Motor neuron (in vitro differentiated cells): ENCODE results near the gene LRPAP1. TPM values are rescaled to one million over a fixed set of nuclear protein-coding genes. Genes with fewer than 3 reads are reported as not detected.
"Not testable (repeated sequence)": the region's sequence is repeated elsewhere in the genome, so short reads cannot be mapped to it uniquely, and the experiment has no call there.

Experiments used
- ATAC-seq, 8 experiments: fragments of 200-7000 bp; cut with Tn5 transposase; replicated peaks in 6 of 8; 2 replicates each; pipeline ENCODE4 v1.8.0; 2021; ENCODE audit warnings: mild to moderate bottlenecking in 8 of 8, moderate library complexity in 8 of 8
- H3K27ac ChIP-seq, 2 donors: fragments of 250-450 bp; sonication (Bioruptor Pico); 2 replicates each; pipeline ENCODE4 v1.9.0; 2021; ENCODE audit warnings: antibody characterized with exemption in 2 of 2, mild to moderate bottlenecking in 2 of 2, moderate library complexity in 1 of 2
- H3K4me1 ChIP-seq, 2 donors: fragments of 250-450 bp; sonication (Bioruptor Pico); replicated peaks in 1 of 2; 2 replicates each; pipeline ENCODE4 v1.6.1; 2021; ENCODE audit warnings: antibody characterized with exemption in 2 of 2, mild to moderate bottlenecking in 2 of 2, moderate library complexity in 1 of 2
- H3K4me3 ChIP-seq, 5 donors: fragments of 250-450 bp; sonication (Bioruptor Pico); 2 replicates each; pipeline ENCODE4 v1.9.0; 2021; ENCODE audit warnings: antibody characterized with exemption in 5 of 5, mild to moderate bottlenecking in 5 of 5, moderate library complexity in 4 of 5
- WGBS, 10 experiments: fragments of 450-650 bp; shearing (Covaris generic); methylation state at CpG; one replicate each; pipeline ENCODE4 v1.0.0; 2022; 5-methylcytosine and 5-hydroxymethylcytosine counted together
- in situ Hi-C, 9 experiments: fragments of 400-800 bp; cut with MboI; loops; one replicate each; pipeline ENCODE4 v1.15.0; 2021; ENCODE audit warnings: low sequenced_read_pairs in 9 of 9, low pct_unique_long_range_greater_than_20kb in 2 of 9; ENCODE audit not compliant: unreplicated experiment in 9 of 9
- total RNA-seq, 8 experiments: library from RNA; unstranded; fragments of 300-600 nt; gene quantifications; 2 replicates each; pipeline versions ENCODE4 v1.2.3 to v1.2.4, GENCODE V29; 2022

Gene LRPAP1
- total RNA-seq, 8 experiments from 2014 or later = 49.8 to 389 (median 96.9) TPM

DNA sequence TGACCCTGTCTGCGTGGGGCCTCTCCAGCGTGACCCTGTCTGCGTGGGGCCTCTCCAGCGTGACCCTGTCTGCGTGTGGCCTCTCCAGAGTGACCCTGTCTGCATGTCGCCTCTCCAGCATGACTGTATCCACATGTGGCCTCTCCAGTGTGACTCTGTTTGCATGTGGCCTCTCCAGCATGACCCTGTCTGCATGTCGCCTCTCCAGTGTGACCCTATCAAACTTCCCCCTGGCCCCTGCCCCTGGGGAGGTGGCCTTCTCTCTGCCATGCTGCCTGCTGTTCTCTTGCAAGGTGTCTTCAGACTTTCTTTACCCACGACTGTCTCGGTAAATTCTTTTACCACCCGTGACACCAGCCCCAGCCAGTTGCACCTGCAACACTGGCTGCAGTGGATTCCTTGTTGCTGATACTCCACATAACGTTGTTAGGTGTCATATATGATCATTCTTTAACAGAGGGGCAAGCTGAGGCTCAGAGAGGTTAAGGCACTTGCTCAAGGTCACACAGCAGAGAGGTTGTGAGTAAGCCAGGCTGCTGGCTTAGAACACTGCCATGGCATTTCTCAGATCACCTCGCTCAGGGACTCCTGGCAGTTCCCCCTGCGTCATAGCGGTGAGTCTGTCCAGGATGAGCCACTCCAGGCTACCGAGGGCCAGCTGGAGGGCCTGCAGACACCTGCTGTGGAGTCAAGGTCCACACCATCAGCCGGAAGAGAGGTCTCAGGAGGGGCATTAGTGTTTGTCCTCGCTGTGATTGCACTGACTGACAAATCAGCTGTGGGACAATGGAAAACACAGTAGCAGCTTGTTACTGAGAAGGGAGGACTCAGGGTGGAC is 25.7 kb upstream of the LRPAP1 start:
- in situ Hi-C loops, H3K4me1 ChIP-seq, H3K27ac ChIP-seq, ATAC-seq, H3K4me3 ChIP-seq: not testable (repeated sequence)
- 40% methylated on average over 1 of the region's 17 CpGs; no CpG with 5 or more reads in 9 of the 10 experiments for WGBS, 10 experiments

DNA sequence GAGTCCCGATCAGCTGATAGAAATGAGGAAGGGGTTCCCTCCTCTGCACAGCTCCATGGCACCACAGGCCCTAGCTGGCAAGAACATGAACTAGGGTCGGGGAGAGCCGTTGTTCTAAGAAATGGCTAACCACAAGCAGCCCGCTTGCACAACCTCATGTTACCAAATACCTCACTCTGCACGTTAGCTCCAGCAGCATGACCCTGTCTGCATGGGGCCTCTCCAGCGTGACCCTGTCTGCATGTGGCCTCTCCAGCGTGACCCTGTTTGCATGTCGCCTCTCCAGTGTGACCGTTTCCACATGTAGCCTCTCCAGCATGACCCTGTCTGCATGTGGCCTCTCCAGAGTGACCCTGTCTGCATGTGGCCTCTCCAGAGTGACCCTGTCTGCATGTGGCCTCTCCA is 24.9 kb upstream of the LRPAP1 start:
- ATAC-seq, in situ Hi-C loops, H3K4me1 ChIP-seq, H3K27ac ChIP-seq, H3K4me3 ChIP-seq: not testable (repeated sequence)
- 24 to 100% (median 80%) methylated on average over 1 to 2 of the region's 9 CpGs; no CpG with 5 or more reads in 7 of the 10 experiments for WGBS, 10 experiments

DNA sequence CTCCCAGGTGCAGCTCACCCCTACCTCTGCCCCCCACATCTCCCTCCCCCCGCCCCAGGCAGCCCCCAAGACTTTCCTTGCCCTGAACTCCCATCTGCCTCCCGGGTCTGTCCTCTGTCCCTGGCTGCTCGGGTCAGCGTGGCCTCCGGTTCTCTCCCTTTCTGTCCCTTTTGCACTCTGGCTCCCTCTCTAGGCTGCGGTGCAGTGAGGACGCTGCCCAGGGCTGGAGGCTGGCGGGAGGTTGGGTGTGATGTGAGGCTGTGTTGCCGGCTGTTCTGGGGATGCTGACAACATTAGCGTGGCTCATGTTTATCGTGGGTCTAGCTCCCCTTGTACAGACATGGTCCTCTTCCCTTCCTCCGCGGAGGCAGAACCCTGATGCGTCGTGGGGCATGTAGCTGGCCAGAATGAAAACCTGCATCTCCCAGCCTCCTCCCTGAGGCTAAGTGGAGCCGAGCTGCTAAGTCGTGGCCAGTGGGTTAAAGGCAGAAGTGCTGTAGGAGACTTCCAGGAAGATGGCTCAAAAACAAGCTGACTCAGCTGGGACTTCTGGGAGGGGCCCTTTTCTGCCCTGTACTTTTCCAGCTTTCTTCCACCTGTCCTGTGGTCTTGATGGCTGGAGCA is 24.1 kb upstream of the LRPAP1 start:
- in situ Hi-C loops, H3K4me3 ChIP-seq, H3K4me1 ChIP-seq, H3K27ac ChIP-seq: not testable (repeated sequence)
- ATAC-seq = peak in 1 of 8 experiments; percentile 31
- 40 to 100% (median 70%) methylated on average over 1 to 2 of the region's 17 CpGs; no CpG with 5 or more reads in 6 of the 10 experiments for WGBS, 10 experiments

DNA sequence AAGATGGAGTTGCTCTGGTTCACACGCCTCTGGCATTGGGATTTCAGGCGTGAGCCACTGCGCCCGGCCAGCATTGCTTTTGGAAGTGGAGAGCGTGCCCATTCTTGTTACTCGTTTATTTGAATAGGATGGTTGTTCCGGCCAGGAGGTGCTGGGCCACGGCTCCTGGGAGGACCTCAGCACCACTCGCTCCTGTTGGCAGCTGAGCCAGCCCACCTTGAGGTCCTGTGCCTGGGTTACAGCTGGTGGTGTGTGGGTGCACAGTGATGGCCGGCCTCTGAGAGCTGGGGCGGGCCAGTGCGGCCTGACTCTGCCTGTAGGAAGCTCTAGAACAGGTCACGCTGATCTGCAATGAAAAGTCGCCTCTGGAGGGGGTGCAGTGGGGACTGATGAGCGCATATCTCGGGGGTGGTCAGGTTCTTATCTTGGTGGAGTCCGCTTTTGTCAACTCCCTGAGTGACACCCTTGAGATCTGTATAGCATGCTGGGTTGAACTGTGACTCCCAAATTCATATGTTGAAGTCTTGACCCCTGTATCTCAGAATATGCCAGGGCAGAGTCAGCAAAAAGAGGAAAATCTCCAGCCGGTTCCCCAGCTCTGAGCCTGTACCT is 23.3 kb upstream of the LRPAP1 start:
- in situ Hi-C loops, H3K4me3 ChIP-seq, H3K27ac ChIP-seq, ATAC-seq, H3K4me1 ChIP-seq: not testable (repeated sequence)
- WGBS, 10 experiments = 100% methylated on average over 2 of the region's 18 CpGs; no CpG with 5 or more reads in 9 of the 10 experiments

DNA sequence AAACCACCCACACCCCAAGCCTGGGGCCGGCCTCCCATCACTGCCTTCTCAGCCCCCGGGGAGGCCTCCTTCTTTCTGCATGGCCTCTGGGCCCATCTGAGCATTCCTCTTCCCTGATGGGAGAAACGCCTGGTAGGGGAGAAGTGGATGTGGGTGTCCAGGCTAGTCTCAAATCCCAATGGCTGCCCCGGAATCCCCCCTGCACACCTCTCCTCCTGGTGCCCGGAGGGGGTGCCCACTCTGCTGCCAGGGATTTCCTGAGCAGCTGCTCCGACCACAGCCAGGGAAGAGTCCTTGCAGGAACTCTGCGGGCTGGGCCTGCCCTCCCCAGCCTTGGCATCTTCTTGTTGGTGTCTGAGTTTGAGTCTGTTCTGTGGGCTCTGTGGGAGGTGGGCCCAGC is 19.1 kb upstream of the LRPAP1 start:
- ATAC-seq, H3K27ac ChIP-seq, H3K4me3 ChIP-seq, H3K4me1 ChIP-seq, in situ Hi-C loops: not testable (repeated sequence)
- no CpG with 5 or more reads among the region's 7 CpGs for WGBS, 10 experiments

DNA sequence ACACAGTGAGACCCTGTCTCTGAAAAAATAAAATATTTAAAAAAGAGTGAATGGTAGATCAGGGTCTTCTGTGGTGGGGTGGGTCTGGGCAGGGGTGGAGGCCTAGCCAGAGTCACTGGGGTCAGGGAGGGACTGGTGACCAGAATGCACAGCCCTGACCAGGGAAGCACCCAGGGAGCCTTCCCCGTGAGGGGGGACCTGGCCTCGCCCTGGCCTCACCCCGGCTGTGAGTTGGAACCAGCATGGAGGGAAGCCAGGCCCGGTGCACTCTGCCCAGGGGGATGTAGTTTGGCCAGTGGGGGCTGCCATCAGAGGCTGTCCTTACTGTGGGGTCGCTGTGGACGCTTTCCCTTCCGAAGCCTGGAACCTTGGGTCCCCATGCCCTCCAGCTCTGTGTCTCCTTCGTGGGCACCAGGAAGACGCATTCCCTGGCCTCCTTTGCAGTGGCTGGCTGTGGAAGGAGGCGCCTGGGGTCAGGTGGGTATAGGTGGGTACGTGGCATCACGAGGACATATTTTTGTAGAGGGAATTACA is 18.6 kb upstream of the LRPAP1 start:
- H3K4me3 ChIP-seq, H3K27ac ChIP-seq, H3K4me1 ChIP-seq, in situ Hi-C loops, ATAC-seq: not testable (repeated sequence)
- 79 to 100% (median 100%) methylated on average over 1 to 4 of the region's 12 CpGs; no CpG with 5 or more reads in 7 of the 10 experiments for WGBS, 10 experiments

DNA sequence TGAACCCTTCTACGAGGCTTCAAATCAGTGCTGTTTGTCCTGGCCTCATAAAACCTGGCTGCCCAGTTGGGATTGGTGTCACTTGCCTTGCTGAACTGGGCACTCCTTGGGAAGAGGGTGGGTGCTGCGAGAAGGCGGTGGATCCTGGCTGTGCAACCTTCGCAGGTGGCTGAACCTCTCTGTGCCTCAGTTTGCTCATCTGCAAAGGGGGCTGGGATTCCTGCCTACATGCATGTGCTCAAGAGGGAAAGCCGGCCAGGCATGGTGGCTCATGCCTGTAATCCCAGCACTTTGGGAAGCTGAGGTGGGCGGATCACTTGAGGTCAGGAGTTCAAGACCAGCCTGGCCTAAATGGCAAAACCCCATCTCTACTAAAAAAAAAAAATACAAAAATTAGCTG is 17.8 kb upstream of the LRPAP1 start:
- WGBS, 10 experiments = no CpG with 5 or more reads among the region's 6 CpGs
- ATAC-seq, in situ Hi-C loops: not testable (repeated sequence)

DNA sequence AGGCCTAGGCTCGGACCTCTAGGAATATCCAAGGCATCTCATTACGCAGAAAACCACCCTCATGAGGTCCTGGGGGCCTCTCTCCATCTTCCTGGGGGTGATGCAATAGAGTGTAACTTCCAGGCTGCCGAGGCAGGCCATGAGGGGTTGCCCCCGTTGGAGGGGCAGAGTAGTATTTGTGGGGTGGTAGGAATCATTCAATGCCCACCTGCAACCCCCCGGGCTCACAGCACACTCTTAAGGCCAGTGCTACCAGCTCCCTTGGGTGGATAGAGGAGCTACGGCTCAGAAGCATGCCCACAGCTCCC is 17.4 kb upstream of the LRPAP1 start:
- ATAC-seq, H3K4me1 ChIP-seq, H3K4me3 ChIP-seq, H3K27ac ChIP-seq, in situ Hi-C loops: not testable (repeated sequence)
- no CpG with 5 or more reads among the region's 6 CpGs for whole genome bisulfite sequencing, 10 experiments

More for the DNA sequence above, 17.8 kb upstream of the LRPAP1 start:
- not testable (repeated sequence) for H3K27ac ChIP-seq, H3K4me1 ChIP-seq, H3K4me3 ChIP-seq

DNA sequence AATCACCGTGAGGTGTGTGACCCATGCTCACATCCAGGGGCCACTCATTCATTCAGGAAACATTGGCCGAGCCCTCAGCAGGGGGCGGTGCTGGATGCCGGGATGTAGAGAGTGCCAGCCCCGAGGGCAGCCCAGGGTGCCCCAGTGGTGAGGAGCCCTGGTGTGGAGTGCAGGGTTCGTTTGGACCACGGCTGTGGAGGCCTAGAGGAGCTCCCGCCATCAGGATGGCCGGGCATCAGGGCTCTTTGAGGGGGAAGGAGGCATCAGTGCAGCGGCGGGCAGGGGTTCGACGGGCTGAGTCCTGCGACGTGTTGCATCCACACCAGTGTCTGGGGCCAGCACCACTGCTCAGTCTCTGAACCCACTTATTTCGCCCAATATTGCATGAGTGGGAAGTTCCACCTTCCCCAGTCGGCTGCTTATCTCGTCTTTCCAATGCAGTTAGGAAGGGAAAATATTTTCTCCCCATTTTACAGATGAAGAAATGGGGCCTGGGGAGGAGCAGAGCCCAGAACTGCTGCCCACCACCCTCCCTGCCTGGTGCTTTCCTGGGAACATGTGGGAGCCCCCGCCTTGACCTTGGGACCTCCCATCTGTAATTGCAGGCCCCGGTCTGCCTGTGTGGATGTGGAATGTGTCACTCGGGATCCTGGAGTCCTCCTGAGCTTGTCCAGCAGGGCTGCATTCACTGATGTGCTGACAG is 16.9 kb upstream of the LRPAP1 start:
- H3K4me1 ChIP-seq, in situ Hi-C loops, H3K4me3 ChIP-seq, H3K27ac ChIP-seq, ATAC-seq: not testable (repeated sequence)
- 100% methylated on average over 1 of the region's 21 CpGs; no CpG with 5 or more reads in 9 of the 10 experiments for WGBS, 10 experiments

DNA sequence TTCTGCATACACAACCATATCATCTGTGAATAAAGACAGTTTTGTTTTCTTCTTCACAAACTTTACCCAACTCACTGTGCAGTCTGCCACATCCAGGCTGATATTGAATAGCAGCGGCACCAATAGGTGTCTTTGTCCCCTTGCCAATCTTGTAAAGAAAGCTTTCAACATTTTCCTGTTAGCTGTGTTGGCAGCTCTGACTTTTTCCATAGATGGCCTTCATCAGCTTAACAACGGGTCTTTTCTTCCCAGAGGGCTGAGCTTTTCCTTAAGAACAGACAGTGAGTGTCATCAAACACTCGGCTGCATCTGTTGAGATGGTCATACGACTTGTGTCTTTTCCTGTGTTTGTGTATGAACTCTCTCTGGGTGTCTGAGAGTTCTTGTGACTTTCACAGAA is 14.5 kb upstream of the LRPAP1 start:
- ATAC-seq, H3K4me3 ChIP-seq, H3K4me1 ChIP-seq, H3K27ac ChIP-seq, in situ Hi-C loops: not testable (repeated sequence)
- WGBS, 10 experiments = 92 to 100% (median 100%) methylated on average over 1 to 2 of the region's 4 CpGs; no CpG with 5 or more reads in 6 of the 10 experiments

DNA sequence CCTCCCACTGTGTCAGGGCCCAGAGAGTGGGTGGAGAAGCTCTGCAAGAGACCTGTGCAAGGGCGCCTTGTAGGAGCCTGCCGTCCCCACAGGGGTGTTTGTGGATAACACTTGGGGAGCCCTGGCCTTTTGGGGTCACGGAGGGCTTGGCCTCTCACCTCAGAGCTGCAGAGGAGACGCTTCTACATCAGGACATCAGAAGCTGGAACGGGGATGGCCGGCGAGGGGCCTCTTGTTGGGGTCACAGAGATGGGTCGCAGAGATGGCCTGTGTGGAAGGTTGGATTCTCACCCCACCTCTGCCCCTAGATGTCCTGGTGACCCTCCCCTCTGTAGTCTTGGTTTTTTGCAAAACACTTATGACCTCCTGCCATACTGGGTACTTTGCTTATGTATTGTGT is 13.1 kb upstream of the LRPAP1 start:
- H3K4me1 ChIP-seq, in situ Hi-C loops, H3K4me3 ChIP-seq, H3K27ac ChIP-seq, ATAC-seq: not testable (repeated sequence)
- 80% methylated on average over 1 of the region's 8 CpGs; no CpG with 5 or more reads in 9 of the 10 experiments for WGBS, 10 experiments

DNA sequence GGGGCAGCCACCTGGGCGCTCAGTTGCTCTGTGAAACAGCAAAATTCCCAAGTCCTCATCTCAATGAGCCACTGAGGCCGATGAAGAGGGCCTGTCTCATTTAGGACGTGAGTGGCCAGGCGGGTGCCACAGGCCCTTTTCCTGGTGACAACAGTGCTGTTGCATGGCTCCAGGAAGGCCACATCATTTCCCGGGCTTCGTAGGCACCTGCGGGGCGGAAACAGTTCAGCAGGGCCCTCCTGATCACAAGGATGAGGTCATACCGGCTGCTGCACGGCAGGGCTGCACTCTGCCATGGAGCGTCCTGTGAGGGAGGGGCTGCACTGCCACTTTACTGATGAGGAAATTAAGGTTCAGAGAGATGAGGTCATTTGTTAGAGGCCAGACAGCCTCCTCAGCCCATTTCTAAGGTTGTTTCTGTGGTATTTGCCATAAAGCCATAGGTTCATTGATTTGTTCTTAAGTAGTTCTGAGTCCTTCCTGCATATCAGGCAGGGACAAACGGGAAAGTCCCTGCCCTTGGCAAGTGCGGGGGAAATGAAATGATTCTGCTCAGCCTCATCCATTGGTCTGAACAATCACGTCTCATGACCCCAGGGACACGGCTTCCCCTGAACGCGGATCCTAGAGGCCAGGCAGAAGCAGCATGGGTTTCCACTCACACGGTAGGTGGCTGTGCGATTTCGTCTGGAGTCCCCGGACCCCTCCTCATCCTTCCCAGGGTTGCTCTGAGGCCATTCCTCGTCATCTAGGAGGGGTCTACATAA is 12.2 kb upstream of the LRPAP1 start:
- peak overlapping the region; percentile 71 to 96 for H3K27ac ChIP-seq
- 53% methylated on average over 3 of the region's 22 CpGs; no CpG with 5 or more reads in 9 of the 10 experiments for WGBS, 10 experiments
- H3K4me1 ChIP-seq, ATAC-seq, in situ Hi-C loops: not testable (repeated sequence)
- peak overlapping the region in 1 of 5 donors; percentile 5 for H3K4me3 ChIP-seq
